Activated naive CD8-positive, alpha-beta T cell (primary cell): ENCODE data around the gene PPM1A.
A peak's percentile ranks its signal among the peaks of the same experiment; 100 is the strongest.
"Not testable (repeated sequence)": the region's sequence is repeated elsewhere in the genome, so short reads cannot be mapped to it uniquely, and the experiment has no call there.

ENCODE experiments used
- H3K27ac Mint-ChIP-seq: one replicate; pipeline ENCODE4 v1.8.0; 2021; ENCODE audit warnings: mixed read lengths
- H3K27me3 Mint-ChIP-seq: one replicate; pipeline ENCODE4 v1.8.0; 2021; ENCODE audit warnings: mixed read lengths
- H3K36me3 Mint-ChIP-seq: one replicate; pipeline ENCODE4 v1.8.0; 2021; ENCODE audit warnings: mixed read lengths
- H3K4me1 Mint-ChIP-seq: one replicate; pipeline ENCODE4 v1.8.0; 2021; ENCODE audit warnings: low read depth, mixed read lengths
- H3K4me3 Mint-ChIP-seq: one replicate; pipeline ENCODE4 v1.8.0; 2021; ENCODE audit warnings: mild to moderate bottlenecking, mixed read lengths
- H3K9me3 Mint-ChIP-seq: one replicate; pipeline ENCODE4 v1.8.0; 2021; ENCODE audit warnings: low read depth, mixed read lengths

PPM1A gene

GRCh38 chr14:60313093-60313492 lies 64.1 kb downstream of the PPM1A start:
- Mint-ChIP-seq H3K36me3 (no peaks in the 10 kb centered on the region), H3K27me3 (peaks cover 7% of the 10 kb centered on the region), H3K4me3 (no peak overlapping the region), H3K9me3 (no peaks in the 10 kb centered on the region), H3K4me1 (no peaks in the 10 kb centered on the region), H3K27ac (no peak overlapping the region)

GRCh38 chr14:60315196-60315990 lies 66.4 kb downstream of the PPM1A start:
- no peak overlapping the region for H3K4me3 Mint-ChIP-seq
- H3K27me3 Mint-ChIP-seq, result peaks cover 7% of the 10 kb centered on the region
- no peaks in the 10 kb centered on the region for H3K36me3 Mint-ChIP-seq
- no peak overlapping the region for H3K27ac Mint-ChIP-seq
- H3K4me1 Mint-ChIP-seq, result no peaks in the 10 kb centered on the region
- H3K9me3 Mint-ChIP-seq, result no peaks in the 10 kb centered on the region

- Mint-ChIP-seq H3K27me3 (peaks cover 4% of the 10 kb centered on the region), H3K9me3 (no peaks in the 10 kb centered on the region)
Measured at GRCh38 chr14:60317609-60318008, 68.6 kb downstream of the PPM1A start.

GRCh38 chr14:60320860-60321259 lies 71.8 kb downstream of the PPM1A start:
- H3K4me3 Mint-ChIP-seq, H3K4me1 Mint-ChIP-seq, H3K27ac Mint-ChIP-seq: not testable (repeated sequence)

More at GRCh38 chr14:60317609-60318008, 68.6 kb downstream of the PPM1A start:
- Mint-ChIP-seq H3K27ac (no peak overlapping the region), H3K4me3 (no peak overlapping the region), H3K4me1 (no peaks in the 10 kb centered on the region), H3K36me3 (no peaks in the 10 kb centered on the region)

GRCh38 chr14:60323199-60323896 lies 74.3 kb downstream of the PPM1A start:
- peaks cover 5% of the 10 kb centered on the region for H3K4me1 Mint-ChIP-seq
- H3K36me3 Mint-ChIP-seq, result no peaks in the 10 kb centered on the region
- H3K4me3 Mint-ChIP-seq, result no peak overlapping the region
- no peaks in the 10 kb centered on the region for H3K9me3 Mint-ChIP-seq
- peaks cover 9% of the 10 kb centered on the region for H3K27me3 Mint-ChIP-seq
- H3K27ac Mint-ChIP-seq, result no peak overlapping the region

More at GRCh38 chr14:60320860-60321259, 71.8 kb downstream of the PPM1A start:
- not testable (repeated sequence) for H3K36me3 Mint-ChIP-seq, H3K27me3 Mint-ChIP-seq, H3K9me3 Mint-ChIP-seq

- Mint-ChIP-seq H3K4me1 (peaks cover 5% of the 10 kb centered on the region), H3K27me3 (peaks cover 12% of the 10 kb centered on the region), H3K36me3 (no peaks in the 10 kb centered on the region), H3K9me3 (no peaks in the 10 kb centered on the region), H3K27ac (no peak overlapping the region), H3K4me3 (no peak overlapping the region)
Measured at GRCh38 chr14:60324837-60325236, 75.8 kb downstream of the PPM1A start.

GRCh38 chr14:60326274-60326673 lies 77.3 kb downstream of the PPM1A start:
- no peaks in the 10 kb centered on the region for H3K9me3 Mint-ChIP-seq
- H3K27ac Mint-ChIP-seq, result no peak overlapping the region
- H3K4me1 Mint-ChIP-seq, result peaks cover 12% of the 10 kb centered on the region
- H3K27me3 Mint-ChIP-seq, result peaks cover 12% of the 10 kb centered on the region
- H3K36me3 Mint-ChIP-seq, result no peaks in the 10 kb centered on the region
- no peak overlapping the region for H3K4me3 Mint-ChIP-seq

GRCh38 chr14:60327447-60328331 lies 78.7 kb downstream of the PPM1A start:
- Mint-ChIP-seq H3K27ac (peak overlapping the region; percentile 96), H3K36me3 (no peaks in the 10 kb centered on the region), H3K9me3 (no peaks in the 10 kb centered on the region), H3K4me1 (peaks cover 23% of the 10 kb centered on the region), H3K27me3 (peaks cover 12% of the 10 kb centered on the region), H3K4me3 (peak overlapping the region; percentile 90)

GRCh38 chr14:60328583-60328982 lies 79.6 kb downstream of the PPM1A start:
- Mint-ChIP-seq H3K9me3 (no peaks in the 10 kb centered on the region), H3K36me3 (no peaks in the 10 kb centered on the region), H3K27ac (no peak overlapping the region), H3K4me3 (peak overlapping the region; percentile 33), H3K27me3 (peaks cover 20% of the 10 kb centered on the region), H3K4me1 (peaks cover 27% of the 10 kb centered on the region)

- Mint-ChIP-seq H3K27me3 (peaks cover 21% of the 10 kb centered on the region), H3K4me3 (no peak overlapping the region), H3K27ac (no peak overlapping the region), H3K4me1 (peaks cover 27% of the 10 kb centered on the region), H3K9me3 (no peaks in the 10 kb centered on the region), H3K36me3 (no peaks in the 10 kb centered on the region)
Measured at GRCh38 chr14:60329274-60329673, 80.3 kb downstream of the PPM1A start.

- peak overlapping the region; percentile 96 for H3K27ac Mint-ChIP-seq
- H3K36me3 Mint-ChIP-seq, result no peaks in the 10 kb centered on the region
- peak overlapping the region; percentile 97 for H3K4me3 Mint-ChIP-seq
- H3K4me1 Mint-ChIP-seq, result peaks cover 27% of the 10 kb centered on the region
- H3K27me3 Mint-ChIP-seq, result peaks cover 26% of the 10 kb centered on the region
- no peaks in the 10 kb centered on the region for H3K9me3 Mint-ChIP-seq
Measured at GRCh38 chr14:60331201-60332045, 82.4 kb downstream of the PPM1A start.

GRCh38 chr14:60332046-60332399 lies 83.0 kb downstream of the PPM1A start:
- Mint-ChIP-seq H3K27ac (peak overlapping the region; percentile 96), H3K9me3 (no peaks in the 10 kb centered on the region), H3K36me3 (no peaks in the 10 kb centered on the region), H3K27me3 (peaks cover 25% of the 10 kb centered on the region), H3K4me3 (peak overlapping the region; percentile 97), H3K4me1 (peaks cover 27% of the 10 kb centered on the region)

GRCh38 chr14:60332869-60333268 lies 83.8 kb downstream of the PPM1A start:
- H3K4me3 Mint-ChIP-seq, result no peak overlapping the region
- peaks cover 22% of the 10 kb centered on the region for H3K4me1 Mint-ChIP-seq
- H3K27me3 Mint-ChIP-seq, result peaks cover 22% of the 10 kb centered on the region
- no peaks in the 10 kb centered on the region for H3K9me3 Mint-ChIP-seq
- H3K27ac Mint-ChIP-seq, result no peak overlapping the region
- H3K36me3 Mint-ChIP-seq, result no peaks in the 10 kb centered on the region

- H3K9me3 Mint-ChIP-seq, result no peaks in the 10 kb centered on the region
- no peaks in the 10 kb centered on the region for H3K36me3 Mint-ChIP-seq
- H3K4me3 Mint-ChIP-seq, result no peak overlapping the region
- no peak overlapping the region for H3K27ac Mint-ChIP-seq
- no peaks in the 10 kb centered on the region for H3K4me1 Mint-ChIP-seq
- peaks cover 12% of the 10 kb centered on the region for H3K27me3 Mint-ChIP-seq
Measured at GRCh38 chr14:60339571-60339970, 90.5 kb downstream of the PPM1A start.
